Measurements from ENCODE around the gene LYST. TPM values are rescaled to one million over a fixed set of nuclear protein-coding genes. Genes with fewer than 3 reads are reported as not detected.
"Not testable (repeated sequence)": the region's sequence is repeated elsewhere in the genome, so short reads cannot be mapped to it uniquely, and the experiment has no call there.

The LYST gene
- total and polyA plus RNA-seq, 2 experiments from 2014 or later: 3.0 to 6.1 TPM

GRCh38 chr1:235907897-235908240, 41.2 kb upstream of the LYST start:
- no peaks in the 10 kb centered on the region for H3K36me3 ChIP-seq (replicated peaks; ENCODE audit: insufficient read depth, low read depth)
- no peak overlapping the region for H3K4me2 ChIP-seq
- no peak overlapping the region for H3K4me3 ChIP-seq
- no peaks in the 10 kb centered on the region for H3K27me3 ChIP-seq
- H3K79me2 ChIP-seq: no peaks in the 10 kb centered on the region
- no peaks in the 10 kb centered on the region for H3K9me3 ChIP-seq (ENCODE audit: low read depth)
- peaks cover 6% of the 10 kb centered on the region for H3K4me1 ChIP-seq (ENCODE audit: insufficient read depth)
- TF ChIP-seq EZH2 (IDR thresholded peaks at IDR 0.05; ENCODE audit: borderline replicate concordance) (no peak), CTCF (IDR thresholded peaks at IDR 0.05; ENCODE audit: poor library complexity) (no peak), EZH2phosphoT487 (IDR thresholded peaks at IDR 0.05; ENCODE audit: low read depth, severe bottlenecking, unreplicated experiment) (no peak)
- WGBS (ENCODE audit: low lambda C conversion rate, missing lambda C conversion rate): 96% methylated on average over 3 of the region's 3 CpGs
- no peaks in the 10 kb centered on the region for H4K20me1 ChIP-seq (ENCODE audit: insufficient read depth, poor library complexity, severe bottlenecking)
- DNase-seq (ENCODE audit: low spot score): no peak
- no peaks in the 10 kb centered on the region for H3K9me2 ChIP-seq (replicated peaks; ENCODE audit: insufficient read depth)
- H3K27ac ChIP-seq: no peak overlapping the region
- H2AFZ ChIP-seq: no peak overlapping the region

- no peak for DNase-seq (ENCODE audit: low spot score)
- 94% methylated on average over 12 of the region's 12 CpGs for WGBS (ENCODE audit: low lambda C conversion rate, missing lambda C conversion rate)
- H3K9me2 ChIP-seq (replicated peaks; ENCODE audit: insufficient read depth): no peaks in the 10 kb centered on the region
These were observed 40.6 kb upstream of the LYST start for GRCh38 chr1:235907187-235907896.

GRCh38 chr1:235906436-235906835, 39.7 kb upstream of the LYST start:
- no peak overlapping the region for H3K4me2 ChIP-seq
- H3K79me2 ChIP-seq: no peaks in the 10 kb centered on the region
- no peak overlapping the region for H3K27ac ChIP-seq
- peaks cover 6% of the 10 kb centered on the region for H3K4me1 ChIP-seq (ENCODE audit: insufficient read depth)
- no peaks in the 10 kb centered on the region for H3K36me3 ChIP-seq (replicated peaks; ENCODE audit: insufficient read depth, low read depth)
- DNase-seq (ENCODE audit: low spot score): no peak
- H3K27me3 ChIP-seq: no peaks in the 10 kb centered on the region
- H3K9me3 ChIP-seq (ENCODE audit: low read depth): no peaks in the 10 kb centered on the region
- WGBS (ENCODE audit: low lambda C conversion rate, missing lambda C conversion rate): 68% methylated on average over 5 of the region's 5 CpGs
- no peak for TF ChIP-seq EZH2 (IDR thresholded peaks at IDR 0.05; ENCODE audit: borderline replicate concordance)
- no peak for TF ChIP-seq EZH2phosphoT487 (IDR thresholded peaks at IDR 0.05; ENCODE audit: low read depth, severe bottlenecking, unreplicated experiment)
- no peak for TF ChIP-seq CTCF (IDR thresholded peaks at IDR 0.05; ENCODE audit: poor library complexity)
- no peaks in the 10 kb centered on the region for H3K9me2 ChIP-seq (replicated peaks; ENCODE audit: insufficient read depth)
- no peak overlapping the region for H2AFZ ChIP-seq
- no peaks in the 10 kb centered on the region for H4K20me1 ChIP-seq (ENCODE audit: insufficient read depth, poor library complexity, severe bottlenecking)
- no peak overlapping the region for H3K4me3 ChIP-seq

More at GRCh38 chr1:235907187-235907896, 40.6 kb upstream of the LYST start:
- peaks cover 6% of the 10 kb centered on the region for H3K4me1 ChIP-seq (ENCODE audit: insufficient read depth)
- H3K9me3 ChIP-seq (ENCODE audit: low read depth): no peaks in the 10 kb centered on the region
- no peak overlapping the region for H2AFZ ChIP-seq
- H3K4me3 ChIP-seq: no peak overlapping the region
- no peaks in the 10 kb centered on the region for H3K36me3 ChIP-seq (replicated peaks; ENCODE audit: insufficient read depth, low read depth)
- H3K27me3 ChIP-seq: no peaks in the 10 kb centered on the region
- no peaks in the 10 kb centered on the region for H4K20me1 ChIP-seq (ENCODE audit: insufficient read depth, poor library complexity, severe bottlenecking)
- H3K27ac ChIP-seq: no peak overlapping the region
- TF ChIP-seq EZH2phosphoT487 (IDR thresholded peaks at IDR 0.05; ENCODE audit: low read depth, severe bottlenecking, unreplicated experiment) (no peak), CTCF (IDR thresholded peaks at IDR 0.05; ENCODE audit: poor library complexity) (no peak), EZH2 (IDR thresholded peaks at IDR 0.05; ENCODE audit: borderline replicate concordance) (no peak)
- H3K4me2 ChIP-seq: no peak overlapping the region
- H3K79me2 ChIP-seq: no peaks in the 10 kb centered on the region

- not testable (repeated sequence) for H2AFZ ChIP-seq; H3K4me2 ChIP-seq; DNase-seq (ENCODE audit: low spot score); H4K20me1 ChIP-seq (ENCODE audit: insufficient read depth, poor library complexity, severe bottlenecking); H3K36me3 ChIP-seq (replicated peaks; ENCODE audit: insufficient read depth, low read depth); H3K27ac ChIP-seq; H3K9me3 ChIP-seq (ENCODE audit: low read depth); H3K4me1 ChIP-seq (ENCODE audit: insufficient read depth); H3K27me3 ChIP-seq; H3K9me2 ChIP-seq (replicated peaks; ENCODE audit: insufficient read depth); H3K4me3 ChIP-seq; H3K79me2 ChIP-seq
- WGBS (ENCODE audit: low lambda C conversion rate, missing lambda C conversion rate): 97% methylated on average over 2 of the region's 2 CpGs
These were observed 37.1 kb upstream of the LYST start for GRCh38 chr1:235903809-235904208.

Data from hepatocyte (in vitro differentiated cells).